Type B pancreatic cell (in vitro differentiated cells): ENCODE measurements around the gene MCF2L. TPM values are rescaled to one million over a fixed set of nuclear protein-coding genes. Genes with fewer than 3 reads are reported as not detected.

Experiments used
- DNase-seq: peaks from one replicate; pipeline ENCODE4 v3.0.0; 2021; ENCODE audit warnings: mixed read lengths; ENCODE audit not compliant: unreplicated experiment; ENCODE audit errors: extremely low spot score
- H3K27ac Mint-ChIP-seq: 2 replicates; pipeline ENCODE4 v1.8.0; 2021; ENCODE audit warnings: mild to moderate bottlenecking, mixed read lengths
- H3K27me3 Mint-ChIP-seq: 2 replicates; pipeline ENCODE4 v1.8.0; 2021; ENCODE audit warnings: mixed read lengths
- H3K36me3 Mint-ChIP-seq: 2 replicates; pipeline ENCODE4 v1.8.0; 2021; ENCODE audit warnings: mixed read lengths
- H3K4me1 Mint-ChIP-seq: one replicate; pipeline ENCODE4 v1.8.0; 2021; ENCODE audit warnings: mixed read lengths; ENCODE audit not compliant: unreplicated experiment
- H3K4me3 Mint-ChIP-seq: 2 replicates; pipeline ENCODE4 v1.8.0; 2021; ENCODE audit warnings: mild to moderate bottlenecking, mixed read lengths
- H3K9me3 Mint-ChIP-seq: 2 replicates; pipeline ENCODE4 v1.8.0; 2021; ENCODE audit warnings: mixed read lengths
- CTCF ChIP-seq: fragments of 200-600 bp; sonication (generic); conservative IDR thresholded peaks from 2 replicates; pipeline ENCODE4 v1.5.0; 2021; ENCODE audit warnings: antibody characterized with exemption, mild to moderate bottlenecking
- total RNA-seq: library from RNA; stranded (reverse); gene quantifications from 2 replicates; pipeline ENCODE4 v1.2.1, GENCODE V29; 2021; ENCODE audit warnings: low replicate concordance

MCF2L gene
- total RNA-seq, 1 donor from 2014 or later: 46.9 TPM

GRCh38 chr13:113009743-113010509, 40.9 kb downstream of the MCF2L start:
- Mint-ChIP-seq H3K27me3 (no peaks in the 10 kb centered on the region), H3K27ac (no peak overlapping the region), H3K36me3 (peaks cover 9% of the 10 kb centered on the region), H3K4me1 (peaks cover 20% of the 10 kb centered on the region), H3K4me3 (no peak overlapping the region), H3K9me3 (peaks cover 5% of the 10 kb centered on the region)
- no peak for TF ChIP-seq CTCF
- DNase-seq: no peak

GRCh38 chr13:113010510-113010865, 41.5 kb downstream of the MCF2L start:
- H3K4me1 Mint-ChIP-seq: peaks cover 20% of the 10 kb centered on the region
- no peak for TF ChIP-seq CTCF
- H3K36me3 Mint-ChIP-seq: peaks cover 7% of the 10 kb centered on the region
- no peak for DNase-seq
- H3K27ac Mint-ChIP-seq: no peak overlapping the region
- H3K9me3 Mint-ChIP-seq: peaks cover 5% of the 10 kb centered on the region
- H3K27me3 Mint-ChIP-seq: no peaks in the 10 kb centered on the region
- no peak overlapping the region for H3K4me3 Mint-ChIP-seq

GRCh38 chr13:113013303-113013702, 44.3 kb downstream of the MCF2L start:
- H3K27ac Mint-ChIP-seq: peak overlapping the region; percentile 84
- no peak for DNase-seq
- TF ChIP-seq CTCF: no peak
- no peaks in the 10 kb centered on the region for H3K27me3 Mint-ChIP-seq
- peak overlapping the region; percentile 67 for H3K4me3 Mint-ChIP-seq
- peaks cover 5% of the 10 kb centered on the region for H3K9me3 Mint-ChIP-seq
- H3K36me3 Mint-ChIP-seq: peaks cover 5% of the 10 kb centered on the region
- H3K4me1 Mint-ChIP-seq: peaks cover 13% of the 10 kb centered on the region

- H3K9me3 Mint-ChIP-seq: peaks cover 5% of the 10 kb centered on the region
- peaks cover 5% of the 10 kb centered on the region for H3K36me3 Mint-ChIP-seq
- peaks cover 13% of the 10 kb centered on the region for H3K4me1 Mint-ChIP-seq
- no peak overlapping the region for H3K4me3 Mint-ChIP-seq
- H3K27ac Mint-ChIP-seq: no peak overlapping the region
- DNase-seq: no peak
- no peaks in the 10 kb centered on the region for H3K27me3 Mint-ChIP-seq
- no peak for TF ChIP-seq CTCF
These were observed 45.1 kb downstream of the MCF2L start for GRCh38 chr13:113013878-113014751.

GRCh38 chr13:113014752-113015745, 46.0 kb downstream of the MCF2L start:
- H3K27me3 Mint-ChIP-seq: no peaks in the 10 kb centered on the region
- peaks cover 5% of the 10 kb centered on the region for H3K9me3 Mint-ChIP-seq
- no peak overlapping the region for H3K4me3 Mint-ChIP-seq
- no peak overlapping the region for H3K27ac Mint-ChIP-seq
- TF ChIP-seq CTCF: no peak
- peaks cover 13% of the 10 kb centered on the region for H3K4me1 Mint-ChIP-seq
- DNase-seq: no peak
- H3K36me3 Mint-ChIP-seq: peaks cover 5% of the 10 kb centered on the region
